Mesothelial cell of epicardium (in vitro differentiated cells): Measurements from ENCODE around the gene RBM48. TPM values are rescaled to one million over a fixed set of nuclear protein-coding genes. Genes with fewer than 3 reads are reported as not detected.
"Not testable (repeated sequence)": the region's sequence is repeated elsewhere in the genome, so short reads cannot be mapped to it uniquely, and the experiment has no call there.

Source experiments
- DNase-seq, 2 experiments: peaks; one replicate each; pipeline ENCODE4 v3.0.0; 2021; ENCODE audit warnings: low spot score in 2 of 2; ENCODE audit not compliant: unreplicated experiment in 2 of 2
- H3K27ac Mint-ChIP-seq: 2 replicates; pipeline ENCODE4 v1.8.0; 2021; ENCODE audit warnings: mixed read lengths
- H3K27me3 Mint-ChIP-seq: 2 replicates; pipeline ENCODE4 v1.8.0; 2021; ENCODE audit warnings: low read depth, mixed read lengths
- H3K36me3 Mint-ChIP-seq: 2 replicates; pipeline ENCODE4 v1.8.0; 2021; ENCODE audit warnings: mixed read lengths
- H3K4me1 Mint-ChIP-seq: 2 replicates; pipeline ENCODE4 v1.8.0; 2021; ENCODE audit warnings: mixed read lengths
- H3K4me3 Mint-ChIP-seq: 2 replicates; pipeline ENCODE4 v1.8.0; 2021; ENCODE audit warnings: mild to moderate bottlenecking, moderate library complexity, mixed read lengths
- H3K9me3 Mint-ChIP-seq: 2 replicates; pipeline ENCODE4 v1.8.0; 2021; ENCODE audit warnings: mixed read lengths
- CTCF ChIP-seq: fragments of 200-600 bp; sonication (generic); IDR thresholded peaks from one replicate; pipeline ENCODE4 v1.5.0; 2021; ENCODE audit warnings: antibody characterized with exemption; ENCODE audit not compliant: unreplicated experiment
- total RNA-seq: library from RNA; stranded (reverse); gene quantifications from 3 replicates; pipeline ENCODE4 v1.2.1, GENCODE V29; 2021

The RBM48 gene
- total RNA-seq, 1 donor from 2014 or later, result 14.3 TPM

- Mint-ChIP-seq H3K4me3 (peak overlapping the region; percentile 91), H3K4me1 (peaks cover 24% of the 10 kb centered on the region), H3K27me3 (peaks cover 2% of the 10 kb centered on the region), H3K9me3 (no peaks in the 10 kb centered on the region), H3K27ac (peak overlapping the region; percentile 92), H3K36me3 (peaks cover 6% of the 10 kb centered on the region)
- DNase-seq, result peak; percentile 36 to 64
- TF ChIP-seq CTCF, result no peak
Observed at GRCh38 chr7:92527300-92528187, 1.1 kb upstream of the RBM48 start.

- peaks cover 2% of the 10 kb centered on the region for H3K27me3 Mint-ChIP-seq
- peak overlapping the region; percentile 98 for H3K27ac Mint-ChIP-seq
- H3K9me3 Mint-ChIP-seq, result no peaks in the 10 kb centered on the region
- H3K36me3 Mint-ChIP-seq, result peaks cover 14% of the 10 kb centered on the region
- peaks cover 24% of the 10 kb centered on the region for H3K4me1 Mint-ChIP-seq
- no peak for DNase-seq
- TF ChIP-seq CTCF, result no peak
- H3K4me3 Mint-ChIP-seq, result peak overlapping the region; percentile 91
Observed at GRCh38 chr7:92528958-92529264, 316 bp downstream of the RBM48 start.

GRCh38 chr7:92534572-92534971 lies 6.0 kb downstream of the RBM48 start:
- Mint-ChIP-seq H3K9me3 (no peaks in the 10 kb centered on the region), H3K4me1 (peaks cover 11% of the 10 kb centered on the region), H3K27ac (no peak overlapping the region), H3K4me3 (no peak overlapping the region), H3K36me3 (peaks cover 34% of the 10 kb centered on the region), H3K27me3 (no peaks in the 10 kb centered on the region)
- no peak for TF ChIP-seq CTCF
- no peak for DNase-seq

GRCh38 chr7:92543542-92543941 lies 14.9 kb downstream of the RBM48 start:
- not testable (repeated sequence) for H3K27me3 Mint-ChIP-seq, DNase-seq, H3K4me3 Mint-ChIP-seq, H3K27ac Mint-ChIP-seq, H3K36me3 Mint-ChIP-seq, H3K4me1 Mint-ChIP-seq
- peaks cover 19% of the 10 kb centered on the region for H3K9me3 Mint-ChIP-seq

- H3K36me3 Mint-ChIP-seq, H3K4me3 Mint-ChIP-seq, DNase-seq, H3K27ac Mint-ChIP-seq, H3K4me1 Mint-ChIP-seq, H3K27me3 Mint-ChIP-seq: not testable (repeated sequence)
- H3K9me3 Mint-ChIP-seq, result peaks cover 19% of the 10 kb centered on the region
Observed at GRCh38 chr7:92545116-92545515, 16.5 kb downstream of the RBM48 start.

- Mint-ChIP-seq H3K27me3 (no peaks in the 10 kb centered on the region), H3K36me3 (no peaks in the 10 kb centered on the region), H3K27ac (no peak overlapping the region), H3K9me3 (peaks cover 10% of the 10 kb centered on the region), H3K4me3 (no peak overlapping the region), H3K4me1 (no peaks in the 10 kb centered on the region)
- TF ChIP-seq CTCF, result no peak
- DNase-seq, result no peak
Observed at GRCh38 chr7:92546856-92547497, 18.4 kb downstream of the RBM48 start.
